DOHH2 (cell line): ENCODE measurements around the gene C16orf54.
"Not testable (repeated sequence)": the region's sequence is repeated elsewhere in the genome, so short reads cannot be mapped to it uniquely, and the experiment has no call there.

Source experiments
- H3F3A ChIP-seq: fragments of 200-600 bp; sonication (generic), shearing (Covaris generic); 2 replicates; pipeline ENCODE4 v1.6.0; 2016; ENCODE audit warnings: antibody characterized with exemption, mild to moderate bottlenecking; ENCODE audit not compliant: control insufficient read depth, insufficient read depth
- H3K27ac ChIP-seq: fragments of 200-600 bp; sonication (generic); 2 replicates; pipeline ENCODE4 v1.5.1; 2014; ENCODE audit warnings: low read depth, mild to moderate bottlenecking, low read length, moderate library complexity
- H3K27me3 ChIP-seq: fragments of 200-600 bp; sonication (generic); 2 replicates; pipeline ENCODE4 v1.6.1; 2014; ENCODE audit warnings: mild to moderate bottlenecking, low read length, mixed read lengths; ENCODE audit not compliant: control insufficient read depth
- H3K36me3 ChIP-seq: fragments of 200-600 bp; sonication (generic); 2 replicates; pipeline ENCODE4 v1.6.1; 2014; ENCODE audit warnings: mild to moderate bottlenecking, low read length, moderate library complexity, mixed read lengths; ENCODE audit not compliant: control insufficient read depth
- H3K4me1 ChIP-seq: fragments of 200-600 bp; sonication (generic); 2 replicates; pipeline ENCODE4 v1.6.1; 2014; ENCODE audit warnings: mild to moderate bottlenecking, low read length, mixed read lengths; ENCODE audit not compliant: control insufficient read depth
- H3K4me2 ChIP-seq: fragments of 200-600 bp; sonication (generic); 2 replicates; pipeline ENCODE4 v1.6.0; 2014; ENCODE audit warnings: mild to moderate bottlenecking, low read length, moderate library complexity
- H3K4me3 ChIP-seq: fragments of 200-600 bp; sonication (generic); 2 replicates; pipeline ENCODE4 v1.5.1; 2014; ENCODE audit warnings: mild to moderate bottlenecking, low read length, mixed read lengths
- H3K79me2 ChIP-seq: fragments of 200-600 bp; sonication (generic); 2 replicates; pipeline ENCODE4 v1.6.1; 2014; ENCODE audit warnings: mild to moderate bottlenecking, low read length, mixed read lengths; ENCODE audit not compliant: control insufficient read depth
- H3K9me2 ChIP-seq: fragments of 200-600 bp; sonication (generic); replicated peaks from 2 replicates; pipeline ENCODE4 v1.6.1; 2014; ENCODE audit warnings: mild to moderate bottlenecking, low read length, mixed read lengths; ENCODE audit not compliant: control insufficient read depth
- H3K9me3 ChIP-seq: fragments of 200-600 bp; sonication (generic); 2 replicates; pipeline ENCODE4 v1.6.1; 2014; ENCODE audit warnings: antibody characterized with exemption, low read length, mixed read lengths; ENCODE audit not compliant: control insufficient read depth, insufficient read depth
- H4K20me1 ChIP-seq: fragments of 200-600 bp; sonication (generic); 2 replicates; pipeline ENCODE4 v1.6.0; 2014; ENCODE audit warnings: low read depth, mild to moderate bottlenecking, antibody characterized with exemption, low read length, moderate library complexity; ENCODE audit not compliant: control insufficient read depth, insufficient read depth
- EZH2phosphoT487 ChIP-seq: fragments of 200-600 bp; sonication (generic); IDR thresholded peaks from 2 replicates; pipeline ENCODE4 v1.6.1; 2017; ENCODE audit warnings: borderline replicate concordance, mild to moderate bottlenecking, antibody characterized with exemption, low read length, moderate library complexity, mixed read lengths
- TF ChIP-seq, protein P1 (sequence below): fragments of 200-600 bp; sonication (generic); IDR thresholded peaks from one replicate; pipeline ENCODE4 v1.5.1; 2014; ENCODE audit warnings: antibody characterized with exemption, mild to moderate bottlenecking, low read depth, low read length; ENCODE audit not compliant: poor library complexity, severe bottlenecking

Gene C16orf54

DNA sequence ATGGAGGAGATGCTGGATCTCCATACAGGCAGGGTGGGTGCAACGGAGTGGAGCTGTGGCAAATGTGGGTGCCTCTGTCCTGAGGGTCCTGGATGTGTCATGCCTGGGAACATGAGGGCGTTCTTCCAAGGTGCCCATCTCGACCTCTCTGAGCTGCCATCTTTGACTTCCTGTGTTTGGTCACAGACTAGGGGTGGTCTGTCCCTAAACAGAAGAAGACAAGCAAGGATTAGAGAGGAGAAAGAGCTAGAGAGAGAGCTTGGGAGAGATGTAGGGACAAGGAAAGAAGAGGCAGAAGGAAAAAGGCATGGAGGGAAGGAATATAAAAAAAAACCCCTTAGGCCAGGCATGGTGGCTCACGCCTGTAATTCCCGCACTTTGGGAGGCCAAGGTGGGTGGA is 28.9 kb upstream of the C16orf54 start:
- Histone ChIP-seq H3K4me2 (no peak overlapping the region), H4K20me1 (no peaks in the 10 kb centered on the region), H3K79me2 (no peaks in the 10 kb centered on the region), H3K27me3 (peaks cover 10% of the 10 kb centered on the region; the same call in 1 of the 2 replicates), H3K27ac (no peak overlapping the region), H3K4me1 (no peaks in the 10 kb centered on the region), H3K9me2 (no peaks in the 10 kb centered on the region), H3K4me3 (no peak overlapping the region), H3F3A (no peaks in the 10 kb centered on the region), H3K36me3 (no peaks in the 10 kb centered on the region), H3K9me3 (no peaks in the 10 kb centered on the region)
- no peak for TF ChIP-seq EZH2phosphoT487
- TF ChIP-seq, protein P1, sequence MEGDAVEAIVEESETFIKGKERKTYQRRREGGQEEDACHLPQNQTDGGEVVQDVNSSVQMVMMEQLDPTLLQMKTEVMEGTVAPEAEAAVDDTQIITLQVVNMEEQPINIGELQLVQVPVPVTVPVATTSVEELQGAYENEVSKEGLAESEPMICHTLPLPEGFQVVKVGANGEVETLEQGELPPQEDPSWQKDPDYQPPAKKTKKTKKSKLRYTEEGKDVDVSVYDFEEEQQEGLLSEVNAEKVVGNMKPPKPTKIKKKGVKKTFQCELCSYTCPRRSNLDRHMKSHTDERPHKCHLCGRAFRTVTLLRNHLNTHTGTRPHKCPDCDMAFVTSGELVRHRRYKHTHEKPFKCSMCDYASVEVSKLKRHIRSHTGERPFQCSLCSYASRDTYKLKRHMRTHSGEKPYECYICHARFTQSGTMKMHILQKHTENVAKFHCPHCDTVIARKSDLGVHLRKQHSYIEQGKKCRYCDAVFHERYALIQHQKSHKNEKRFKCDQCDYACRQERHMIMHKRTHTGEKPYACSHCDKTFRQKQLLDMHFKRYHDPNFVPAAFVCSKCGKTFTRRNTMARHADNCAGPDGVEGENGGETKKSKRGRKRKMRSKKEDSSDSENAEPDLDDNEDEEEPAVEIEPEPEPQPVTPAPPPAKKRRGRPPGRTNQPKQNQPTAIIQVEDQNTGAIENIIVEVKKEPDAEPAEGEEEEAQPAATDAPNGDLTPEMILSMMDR: no peak

DNA sequence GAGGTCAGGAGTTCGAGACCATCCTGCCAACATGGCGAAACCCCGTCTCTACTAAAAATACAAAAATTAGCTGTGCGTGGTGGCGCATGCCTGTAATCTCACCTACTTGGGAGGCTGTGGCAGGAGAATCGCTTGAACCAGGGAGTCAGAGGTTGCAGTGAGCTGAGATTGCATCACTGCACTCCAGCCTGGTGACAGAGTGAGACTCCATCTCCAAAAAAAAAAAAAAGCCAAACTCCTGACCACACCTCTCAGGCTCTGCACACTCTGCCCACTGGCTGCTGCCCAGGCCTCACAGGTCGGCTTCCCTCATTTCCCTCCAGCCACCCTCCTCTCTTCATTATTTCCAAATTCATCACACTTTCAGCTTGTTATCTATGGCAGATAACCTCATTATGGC is 26.5 kb upstream of the C16orf54 start:
- H3K9me3 ChIP-seq, H3K9me2 ChIP-seq, H3F3A ChIP-seq, H3K79me2 ChIP-seq, H3K4me3 ChIP-seq, H3K27ac ChIP-seq, H3K4me1 ChIP-seq, H3K27me3 ChIP-seq, H3K4me2 ChIP-seq, H4K20me1 ChIP-seq, H3K36me3 ChIP-seq: not testable (repeated sequence)

DNA sequence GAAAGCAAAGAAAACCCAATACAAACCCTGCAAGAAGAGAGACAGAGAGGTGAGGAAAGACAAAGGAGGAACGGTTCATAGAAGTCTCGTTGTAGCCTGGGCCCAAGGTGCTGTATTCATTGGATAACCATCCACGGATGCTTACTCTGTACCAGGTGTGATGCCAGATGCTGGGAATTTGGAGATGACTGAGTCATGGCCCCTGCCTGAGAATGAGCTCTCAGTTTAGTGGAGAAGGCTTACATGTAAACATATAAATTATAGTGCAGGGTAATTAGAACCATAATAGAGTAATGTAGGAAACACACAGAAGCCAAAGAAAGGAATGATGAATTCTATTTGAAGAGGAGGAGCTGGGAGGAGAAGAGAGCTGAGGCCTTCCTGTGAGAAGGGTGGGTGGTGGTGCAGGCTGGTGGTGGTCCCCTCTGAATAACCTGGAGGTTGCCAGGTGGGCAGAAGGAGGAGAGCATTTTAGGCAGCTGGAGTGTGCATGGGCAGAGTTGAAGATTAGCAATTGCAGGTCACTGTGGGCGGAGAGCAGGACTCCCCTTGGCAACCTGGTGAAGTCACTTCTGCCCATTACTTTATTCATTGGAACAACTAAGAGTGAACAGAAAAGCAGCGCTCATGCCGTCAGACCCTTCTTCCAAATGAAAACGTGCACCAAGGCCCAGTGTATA is 24.6 kb upstream of the C16orf54 start:
- TF ChIP-seq, protein P1: no peak
- no peak for TF ChIP-seq EZH2phosphoT487
- no peaks in the 10 kb centered on the region for H3K9me3 ChIP-seq
- no peaks in the 10 kb centered on the region for H3K79me2 ChIP-seq
- H3K9me2 ChIP-seq: no peaks in the 10 kb centered on the region
- no peaks in the 10 kb centered on the region for H3K4me1 ChIP-seq
- H3K36me3 ChIP-seq: no peaks in the 10 kb centered on the region
- no peak overlapping the region for H3K4me2 ChIP-seq
- no peaks in the 10 kb centered on the region for H4K20me1 ChIP-seq
- no peaks in the 10 kb centered on the region for H3K27me3 ChIP-seq
- H3F3A ChIP-seq: no peaks in the 10 kb centered on the region
- H3K27ac ChIP-seq: no peak overlapping the region
- no peak overlapping the region for H3K4me3 ChIP-seq

DNA sequence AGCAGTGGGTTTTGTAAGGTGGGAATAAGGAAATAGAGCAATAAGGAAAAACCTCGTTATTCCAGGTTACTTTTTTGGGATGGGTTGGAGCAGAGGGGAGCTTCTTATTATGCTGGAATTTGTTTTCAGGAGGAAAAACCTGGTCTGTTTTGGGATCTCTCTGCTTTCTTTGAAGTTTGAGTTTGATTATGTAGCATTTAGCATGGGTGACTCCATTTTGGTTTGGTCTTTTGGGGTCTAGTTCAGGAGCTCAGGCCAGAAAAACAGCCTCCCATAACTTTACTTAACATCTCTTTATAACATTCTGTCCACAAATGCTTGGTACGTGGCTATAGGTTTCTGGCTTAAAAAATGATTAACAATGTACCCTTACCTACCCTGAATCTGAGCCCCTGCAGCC is 23.7 kb upstream of the C16orf54 start:
- Histone ChIP-seq H3K4me2 (no peak overlapping the region), H3K27me3 (no peaks in the 10 kb centered on the region; the same call in 1 of the 2 replicates), H3K9me3 (no peaks in the 10 kb centered on the region), H3K4me3 (no peak overlapping the region), H3K4me1 (no peaks in the 10 kb centered on the region), H3K36me3 (no peaks in the 10 kb centered on the region), H3K9me2 (no peaks in the 10 kb centered on the region), H3K27ac (no peak overlapping the region), H3K79me2 (no peaks in the 10 kb centered on the region), H4K20me1 (no peaks in the 10 kb centered on the region), H3F3A (no peaks in the 10 kb centered on the region)
- TF ChIP-seq, protein P1: no peak
- TF ChIP-seq EZH2phosphoT487: no peak
